ENCODE data around the gene GPR35. TPM values are rescaled to one million over a fixed set of nuclear protein-coding genes. Genes with fewer than 3 reads are reported as not detected.

GPR35 gene
- total and polyA plus RNA-seq, 10 of the 15 experiments (the other 5 are each of a cell fraction or from before 2014, with no cell fraction given), result 0.14 to 1.6 (median 0.75) TPM; not detected in 3

DNA sequence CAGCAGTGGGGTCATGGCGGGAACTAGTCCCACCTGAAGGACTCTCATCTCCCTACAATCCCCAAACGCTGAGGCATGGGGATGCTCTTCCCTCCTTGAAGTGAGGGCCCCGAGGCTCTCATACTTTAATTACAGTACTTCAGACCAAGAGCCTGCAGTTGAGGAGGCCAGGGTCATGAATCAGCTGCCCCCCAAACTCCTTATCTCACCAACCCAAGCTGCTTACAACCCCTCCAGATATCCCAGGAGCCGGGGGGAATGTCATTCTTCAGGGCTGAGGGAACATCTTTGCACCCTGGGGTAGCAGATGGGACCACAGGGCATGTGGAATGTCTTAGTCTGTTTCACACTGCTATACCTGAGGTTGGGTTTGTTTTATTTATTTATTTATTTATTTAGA is 41.5 kb upstream of the GPR35 start:
- no TSS peak for BruUV-seq (replicated peaks)
- intact Hi-C loops (cut with micrococcal nuclease; ENCODE audit: unreplicated experiment), result loop anchor here (1.0 kb wide), 2 partner anchors 17 to 22 kb away; no protein-coding TSS in a partner anchor
- POLR2A ChIA-PET, result interaction anchor here (1.3 to 6.7 kb wide), 2 partner anchors 20 to 518 kb away, joined by 3 to 233 read pairs; partner anchors contain the start of genes DUSP28 and MTERF4

More for the DNA sequence above, 41.5 kb upstream of the GPR35 start:
- Histone ChIP-seq H4K20me1 (ENCODE audit: control insufficient read depth, insufficient read depth) (no peaks in the 10 kb centered on the region; the same call in 1 of the 2 replicates), H3K27ac (ENCODE audit: control insufficient read depth, insufficient read depth) (peak overlapping the region; percentile 92), H3K4me2 (ENCODE audit: control insufficient read depth, insufficient read depth) (peak overlapping the region; percentile 73), H3K4me3 (peak overlapping the region; percentile 36; the same call in 1 of the 2 replicates), H3K4me1 (ENCODE audit: control insufficient read depth, insufficient read depth, low read length) (peaks cover 56% of the 10 kb centered on the region), H3K36me3 (ENCODE audit: control insufficient read depth in 2 of 2, insufficient read depth in 2 of 2, low read length in 1 of 2) (no peaks in the 10 kb centered on the region), H3K79me2 (ENCODE audit: control insufficient read depth, insufficient read depth, low read length) (peaks cover 48% of the 10 kb centered on the region), H3K27me3 (replicated peaks in 1 of 2; ENCODE audit: control insufficient read depth in 2 of 2, insufficient read depth in 2 of 2, low read length in 1 of 2) (no peaks in the 10 kb centered on the region), H2AFZ (ENCODE audit: control insufficient read depth, low read depth, low read length) (no peak overlapping the region), H3K9me3 (replicated peaks; ENCODE audit: control insufficient read depth, insufficient read depth, low read length) (no peaks in the 10 kb centered on the region; the same call in 1 of the 3 replicates), H3K9ac (ENCODE audit: control insufficient read depth, insufficient read depth, low read length) (peak overlapping the region; percentile 32; the same call in 1 of the 2 replicates)
- RAD21 ChIA-PET (ENCODE audit: unreplicated experiment), result interaction anchor here (6.2 to 10.9 kb wide), 2 partner anchors 22 to 69 kb away, joined by 49 to 206 read pairs; partner anchors contain the start of genes ANKMY1 and DUSP28
- SMC1A ChIA-PET (ENCODE audit: uncharacterized antibody, unreplicated experiment), result interaction anchor here (0.8 to 6.4 kb wide), 3 partner anchors 22 to 38 kb away, joined by 4 to 124 read pairs (median 13); partner anchors contain the start of genes ANKMY1 and DUSP28
- WGBS (ENCODE audit: insufficient coverage, insufficient replicate concordance, low lambda C conversion rate, missing lambda C conversion rate), result 83% methylated on average over 4 of the region's 4 CpGs
- ATAC-seq (no peak), DNase-seq (ENCODE audit: low read depth, low spot score) (no peak), FAIRE-seq (no peak)
- in situ Hi-C loops (cut with MboI), result no loop called here
- TF ChIP-seq, protein P1, sequence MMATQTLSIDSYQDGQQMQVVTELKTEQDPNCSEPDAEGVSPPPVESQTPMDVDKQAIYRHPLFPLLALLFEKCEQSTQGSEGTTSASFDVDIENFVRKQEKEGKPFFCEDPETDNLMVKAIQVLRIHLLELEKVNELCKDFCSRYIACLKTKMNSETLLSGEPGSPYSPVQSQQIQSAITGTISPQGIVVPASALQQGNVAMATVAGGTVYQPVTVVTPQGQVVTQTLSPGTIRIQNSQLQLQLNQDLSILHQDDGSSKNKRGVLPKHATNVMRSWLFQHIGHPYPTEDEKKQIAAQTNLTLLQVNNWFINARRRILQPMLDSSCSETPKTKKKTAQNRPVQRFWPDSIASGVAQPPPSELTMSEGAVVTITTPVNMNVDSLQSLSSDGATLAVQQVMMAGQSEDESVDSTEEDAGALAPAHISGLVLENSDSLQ (IDR thresholded peaks at IDR 0.05), result no peak
- TF ChIP-seq CREB1 (IDR thresholded peaks at IDR 0.05; ENCODE audit: low read depth), result no peak
- no peak for TF ChIP-seq FOS (IDR thresholded peaks at IDR 0.05; ENCODE audit: borderline replicate concordance, extremely low read depth, insufficient read length)
- no peak for TF ChIP-seq POU2F2 (IDR thresholded peaks at IDR 0.05; ENCODE audit: borderline replicate concordance, low read depth, low read length)
- no peak for TF ChIP-seq EZH2 (IDR thresholded peaks at IDR 0.05; ENCODE audit: borderline replicate concordance, control insufficient read depth, low read depth, low read length)
- TF ChIP-seq PAX5 (IDR thresholded peaks at IDR 0.05; ENCODE audit: borderline replicate concordance, low read depth, low read length), result no peak
- CTCF ChIA-PET, result interaction anchor here (0.7 to 11.9 kb wide), 5 partner anchors 20 to 747 kb away, joined by 3 to 196 read pairs (median 3); partner anchors contain the start of gene DUSP28

All from GM12878 (cell line).